Measurements from ENCODE around the gene FERMT3.

GRCh38 chr11:64223001-64223651, 16.6 kb downstream of the FERMT3 start:
- TF ChIP-seq EZH2 (optimal IDR thresholded peaks at IDR 0.05; ENCODE audit: low read depth, low read length) (no peak), CTCF (IDR thresholded peaks at IDR 0.05; ENCODE audit: low read length) (no peak)

Data from MM.1S (cell line).